Measurements from ENCODE around the gene NPY4R. TPM values are rescaled to one million over a fixed set of nuclear protein-coding genes. Genes with fewer than 3 reads are reported as not detected.
"Not testable (repeated sequence)": the region's sequence is repeated elsewhere in the genome, so short reads cannot be mapped to it uniquely, and the experiment has no call there.

The NPY4R gene
- total RNA-seq (2021; fragmentation: NEBNext Ultra II Directional; extraction: Animal tissue kit (Norgen Biotek cat#: 25700)) = under 1 TPM in 3 of 6 experiments, not detected in 3; 0.14 to 0.34 (median 0.25) TPM
- long read RNA-seq = 0 reads

- H3K27ac Mint-ChIP-seq; H3K9me3 Mint-ChIP-seq; DNase-seq; H3K4me1 Mint-ChIP-seq (ENCODE audit: low read depth); H3K4me3 Mint-ChIP-seq; H3K27me3 Mint-ChIP-seq (ENCODE audit: insufficient read depth); H3K36me3 Mint-ChIP-seq (ENCODE audit: low read depth): not testable (repeated sequence)
These were observed at the start of gene NPY4R for GRCh38 chr10:46465765-46466164. Gene NPY4R, minus strand, starts transcription at chr10:46465958. Its CDS starts 3,323 bp downstream, at chr10:46462635.

- Mint-ChIP-seq H3K27me3 (ENCODE audit: insufficient read depth) (peaks cover 2% of the 10 kb centered on the region; the same call in 1 of the 2 replicates), H3K4me3 (no peak overlapping the region), H3K4me1 (ENCODE audit: low read depth) (peaks cover 27% of the 10 kb centered on the region), H3K36me3 (ENCODE audit: low read depth) (no peaks in the 10 kb centered on the region), H3K27ac (no peak overlapping the region), H3K9me3 (no peaks in the 10 kb centered on the region)
- DNase-seq = no peak
- TF ChIP-seq CTCF (IDR thresholded peaks at IDR 0.05) = no peak
These were observed 49.6 kb upstream of the NPY4R start for GRCh38 chr10:46515366-46515765.

- H3K27ac Mint-ChIP-seq = no peak overlapping the region
- H3K36me3 Mint-ChIP-seq (ENCODE audit: low read depth) = no peaks in the 10 kb centered on the region
- peaks cover 27% of the 10 kb centered on the region for H3K4me1 Mint-ChIP-seq (ENCODE audit: low read depth)
- DNase-seq = no peak
- TF ChIP-seq CTCF (IDR thresholded peaks at IDR 0.05) = no peak
- H3K27me3 Mint-ChIP-seq (ENCODE audit: insufficient read depth) = peaks cover 2% of the 10 kb centered on the region; the same call in 1 of the 2 replicates
- H3K4me3 Mint-ChIP-seq = no peak overlapping the region
- H3K9me3 Mint-ChIP-seq = no peaks in the 10 kb centered on the region
These were observed 49.1 kb upstream of the NPY4R start for GRCh38 chr10:46514899-46515298.

- Mint-ChIP-seq H3K36me3 (ENCODE audit: low read depth) (no peaks in the 10 kb centered on the region), H3K4me3 (no peak overlapping the region), H3K9me3 (no peaks in the 10 kb centered on the region), H3K27me3 (ENCODE audit: insufficient read depth) (peaks cover 2% of the 10 kb centered on the region; the same call in 1 of the 2 replicates), H3K27ac (no peak overlapping the region), H3K4me1 (ENCODE audit: low read depth) (peaks cover 27% of the 10 kb centered on the region)
- no peak for DNase-seq
- no peak for TF ChIP-seq CTCF (IDR thresholded peaks at IDR 0.05)
These were observed 48.7 kb upstream of the NPY4R start for GRCh38 chr10:46514431-46514861.

- not testable (repeated sequence) for DNase-seq; H3K4me3 Mint-ChIP-seq; H3K27ac Mint-ChIP-seq; H3K27me3 Mint-ChIP-seq (ENCODE audit: insufficient read depth); H3K36me3 Mint-ChIP-seq (ENCODE audit: low read depth); H3K9me3 Mint-ChIP-seq
- peaks cover 27% of the 10 kb centered on the region for H3K4me1 Mint-ChIP-seq (ENCODE audit: low read depth)
These were observed 47.6 kb upstream of the NPY4R start for GRCh38 chr10:46513333-46513732.

GRCh38 chr10:46512725-46513124 is 47.0 kb upstream of the NPY4R start:
- H3K27me3 Mint-ChIP-seq (ENCODE audit: insufficient read depth); H3K27ac Mint-ChIP-seq; H3K4me3 Mint-ChIP-seq; H3K36me3 Mint-ChIP-seq (ENCODE audit: low read depth); DNase-seq; H3K9me3 Mint-ChIP-seq: not testable (repeated sequence)
- peaks cover 26% of the 10 kb centered on the region for H3K4me1 Mint-ChIP-seq (ENCODE audit: low read depth)

GRCh38 chr10:46512002-46512401 is 46.2 kb upstream of the NPY4R start:
- H3K9me3 Mint-ChIP-seq; DNase-seq; H3K4me3 Mint-ChIP-seq; H3K27ac Mint-ChIP-seq; H3K36me3 Mint-ChIP-seq (ENCODE audit: low read depth); H3K27me3 Mint-ChIP-seq (ENCODE audit: insufficient read depth): not testable (repeated sequence)
- peaks cover 19% of the 10 kb centered on the region for H3K4me1 Mint-ChIP-seq (ENCODE audit: low read depth)

GRCh38 chr10:46499990-46500389 is 34.2 kb upstream of the NPY4R start:
- not testable (repeated sequence) for DNase-seq; H3K27ac Mint-ChIP-seq; H3K27me3 Mint-ChIP-seq (ENCODE audit: insufficient read depth)

GRCh38 chr10:46498985-46499703 is 33.4 kb upstream of the NPY4R start:
- not testable (repeated sequence) for H3K9me3 Mint-ChIP-seq; H3K4me3 Mint-ChIP-seq; H3K27me3 Mint-ChIP-seq (ENCODE audit: insufficient read depth)

More at GRCh38 chr10:46499990-46500389, 34.2 kb upstream of the NPY4R start:
- not testable (repeated sequence) for H3K4me3 Mint-ChIP-seq; H3K36me3 Mint-ChIP-seq (ENCODE audit: low read depth); H3K4me1 Mint-ChIP-seq (ENCODE audit: low read depth); H3K9me3 Mint-ChIP-seq

GRCh38 chr10:46497878-46498277 is 32.1 kb upstream of the NPY4R start:
- not testable (repeated sequence) for H3K36me3 Mint-ChIP-seq (ENCODE audit: low read depth); H3K4me1 Mint-ChIP-seq (ENCODE audit: low read depth); H3K9me3 Mint-ChIP-seq; H3K4me3 Mint-ChIP-seq; H3K27me3 Mint-ChIP-seq (ENCODE audit: insufficient read depth); H3K27ac Mint-ChIP-seq; DNase-seq

More at GRCh38 chr10:46498985-46499703, 33.4 kb upstream of the NPY4R start:
- H3K4me1 Mint-ChIP-seq (ENCODE audit: low read depth); H3K36me3 Mint-ChIP-seq (ENCODE audit: low read depth); H3K27ac Mint-ChIP-seq; DNase-seq: not testable (repeated sequence)

- H3K9me3 Mint-ChIP-seq; H3K4me1 Mint-ChIP-seq (ENCODE audit: low read depth); H3K36me3 Mint-ChIP-seq (ENCODE audit: low read depth); H3K4me3 Mint-ChIP-seq; H3K27me3 Mint-ChIP-seq (ENCODE audit: insufficient read depth); DNase-seq; H3K27ac Mint-ChIP-seq: not testable (repeated sequence)
These were observed 31.6 kb upstream of the NPY4R start for GRCh38 chr10:46497401-46497800.

Data from HFFc6 (cell line).